H9 (cell line): ENCODE results near the gene DIP2C. TPM values are rescaled to one million over a fixed set of nuclear protein-coding genes. Genes with fewer than 3 reads are reported as not detected.

Experiments
- DNase-seq: peaks from one replicate; pipeline ENCODE4 v3.0.0-alpha.2; 2017
- H2AFZ ChIP-seq: one replicate; pipeline ENCODE4 v1.6.1; 2013; ENCODE audit warnings: mild to moderate bottlenecking, low read length, control low read depth, moderate library complexity
- H2AK5ac ChIP-seq: 2 replicates; pipeline ENCODE4 v1.6.1; 2013; ENCODE audit warnings: low read length, control low read depth, mixed read lengths; ENCODE audit not compliant: insufficient read length
- H2BK120ac ChIP-seq: one replicate; pipeline ENCODE4 v1.6.1; 2013; ENCODE audit warnings: low read depth, mild to moderate bottlenecking, low read length, control low read depth, inconsistent platforms; ENCODE audit not compliant: poor library complexity, severe bottlenecking
- H2BK12ac ChIP-seq: 2 replicates; pipeline ENCODE4 v1.6.1; 2013; ENCODE audit warnings: low read length, control low read depth, mixed read lengths, low read depth; ENCODE audit not compliant: insufficient read length
- H2BK15ac ChIP-seq: 2 replicates; pipeline ENCODE4 v1.6.1; 2013; ENCODE audit warnings: low read depth, low read length, control low read depth
- H2BK20ac ChIP-seq: one replicate; pipeline ENCODE4 v1.6.1; 2013; ENCODE audit warnings: low read depth, mild to moderate bottlenecking, low read length, control low read depth, inconsistent platforms; ENCODE audit not compliant: poor library complexity, severe bottlenecking
- H2BK5ac ChIP-seq: 2 replicates; pipeline ENCODE4 v1.6.1; 2013; ENCODE audit warnings: low read length, control low read depth, mixed read lengths; ENCODE audit not compliant: insufficient read length
- H3K14ac ChIP-seq: 2 replicates; pipeline ENCODE4 v1.6.1; 2013; ENCODE audit warnings: low read length, control low read depth; ENCODE audit not compliant: insufficient read depth
- H3K18ac ChIP-seq: 2 replicates; pipeline ENCODE4 v1.6.1; 2013; ENCODE audit warnings: low read depth, mild to moderate bottlenecking, mixed read lengths, low read length, control low read depth; ENCODE audit not compliant: insufficient read length
- H3K23ac ChIP-seq: 2 replicates; pipeline ENCODE4 v1.6.1; 2013; ENCODE audit warnings: low read length, control low read depth, mixed read lengths, low read depth; ENCODE audit not compliant: insufficient read length
- H3K23me2 ChIP-seq: 2 replicates; pipeline ENCODE4 v1.6.1; 2013; ENCODE audit warnings: low read depth, mild to moderate bottlenecking, mixed read lengths, low read length, control low read depth; ENCODE audit not compliant: insufficient read length, poor library complexity, severe bottlenecking
- H3K27ac ChIP-seq: 2 replicates; pipeline ENCODE4 v1.5.1; 2013; ENCODE audit warnings: low read length, control low read depth, mixed read lengths, low read depth; ENCODE audit not compliant: insufficient read length
- H3K27me3 ChIP-seq: 2 replicates; pipeline ENCODE4 v1.6.1; 2013; ENCODE audit warnings: low read length, control low read depth, inconsistent platforms; ENCODE audit not compliant: insufficient read depth
- H3K4ac ChIP-seq: 2 replicates; pipeline ENCODE4 v1.6.1; 2013; ENCODE audit warnings: low read depth, mild to moderate bottlenecking, control low read depth, inconsistent platforms, low read length, moderate library complexity
- H3K4me1 ChIP-seq: 2 replicates; pipeline ENCODE4 v1.6.1; 2013; ENCODE audit warnings: low read length, control low read depth, inconsistent platforms; ENCODE audit not compliant: insufficient read depth
- H3K4me2 ChIP-seq: 2 replicates; pipeline ENCODE4 v1.6.1; 2013; ENCODE audit warnings: low read length, control low read depth, mixed read lengths; ENCODE audit not compliant: insufficient read length, insufficient read depth
- H3K56ac ChIP-seq: 2 replicates; pipeline ENCODE4 v1.6.1; 2013; ENCODE audit warnings: low read depth, mild to moderate bottlenecking, mixed read lengths, low read length, control low read depth; ENCODE audit not compliant: insufficient read length
- H3K79me1 ChIP-seq: 2 replicates; pipeline ENCODE4 v1.6.1; 2013; ENCODE audit warnings: low read depth, mild to moderate bottlenecking, moderate library complexity, low read length, control low read depth, inconsistent platforms; ENCODE audit not compliant: insufficient read depth, poor library complexity, severe bottlenecking
- H3K79me2 ChIP-seq: 2 replicates; pipeline ENCODE4 v1.6.1; 2013; ENCODE audit warnings: low read length, control low read depth, inconsistent platforms; ENCODE audit not compliant: insufficient read depth
- H3K9ac ChIP-seq: 2 replicates; pipeline ENCODE4 v1.6.1; 2013; ENCODE audit warnings: low read length, control low read depth, mixed read lengths; ENCODE audit not compliant: insufficient read length; ENCODE audit errors: extremely low read depth
- H3K9me3 ChIP-seq: one replicate; pipeline ENCODE4 v1.6.1; 2013; ENCODE audit warnings: low read depth, low read length, inconsistent platforms; ENCODE audit not compliant: control insufficient read depth
- H3T11ph ChIP-seq: one replicate; pipeline ENCODE4 v1.6.1; 2013; ENCODE audit warnings: mild to moderate bottlenecking, low read length, control low read depth, inconsistent platforms
- H4K20me1 ChIP-seq: one replicate; pipeline ENCODE4 v1.6.1; 2013; ENCODE audit not compliant: control insufficient read depth, insufficient read length, insufficient read depth
- H4K5ac ChIP-seq: 2 replicates; pipeline ENCODE4 v1.6.1; 2013; ENCODE audit warnings: low read depth, mild to moderate bottlenecking, mixed read lengths, low read length, control low read depth; ENCODE audit not compliant: insufficient read length
- H4K8ac ChIP-seq: replicated peaks from 2 replicates; pipeline ENCODE4 v1.6.1; 2013; ENCODE audit warnings: low read length, control low read depth, mixed read lengths, low read depth; ENCODE audit not compliant: insufficient read length
- H4K91ac ChIP-seq: 2 replicates; pipeline ENCODE4 v1.6.1; 2013; ENCODE audit warnings: low read depth, mild to moderate bottlenecking, moderate library complexity, mixed read lengths, low read length, control low read depth; ENCODE audit not compliant: insufficient read length
- H3K27ac Mint-ChIP-seq, 3 experiments: 2 replicates in 2 of 3; 3 replicates in 1 of 3; pipeline ENCODE4 v1.8.0; 2020 to 2021; ENCODE audit warnings: mixed read lengths in 3 of 3, mild to moderate bottlenecking in 1 of 3, moderate library complexity in 1 of 3
- H3K27me3 Mint-ChIP-seq: 2 replicates; pipeline ENCODE4 v1.8.0; 2021; ENCODE audit warnings: low read depth, mild to moderate bottlenecking, moderate library complexity, mixed read lengths
- H3K36me3 Mint-ChIP-seq, 3 experiments: 2 replicates in 2 of 3; 3 replicates in 1 of 3; pipeline ENCODE4 v1.8.0; 2020 to 2021; ENCODE audit warnings: low read depth in 3 of 3, mixed read lengths in 3 of 3; ENCODE audit not compliant: insufficient read depth in 1 of 3
- H3K4me1 Mint-ChIP-seq, 2 experiments: 2 replicates each; pipeline ENCODE4 v1.8.0; 2020; ENCODE audit warnings: mixed read lengths in 2 of 2
- H3K4me3 Mint-ChIP-seq, 2 experiments: 2 replicates in 1 of 2; 3 replicates in 1 of 2; pipeline ENCODE4 v1.8.0; 2020 to 2021; ENCODE audit warnings: mild to moderate bottlenecking in 2 of 2, mixed read lengths in 2 of 2, moderate library complexity in 1 of 2
- H3K9me3 Mint-ChIP-seq, 2 experiments: 2 replicates in 1 of 2; 3 replicates in 1 of 2; pipeline ENCODE4 v1.8.0; 2020; ENCODE audit warnings: mild to moderate bottlenecking in 2 of 2, mixed read lengths in 2 of 2, moderate library complexity in 1 of 2
- WGBS: extraction: QIAGEN DNeasy Blood & Tissue Kit; methylation state at CpG from one replicate; pipeline ENCODE4 v1.1.7; 2013; ENCODE audit warnings: missing lambda C conversion rate, low lambda C conversion rate, mixed read lengths; ENCODE audit not compliant: insufficient read length; ENCODE audit errors: extremely low coverage; 5-methylcytosine and 5-hydroxymethylcytosine counted together
- total RNA-seq: library from RNA; stranded (reverse); gene quantifications from 2 replicates; pipeline ENCODE4 v1.2.1, GENCODE V29; 2021
- TF ChIP-seq, protein P1 (sequence below): fragments of 200-600 bp; sonication (generic); conservative IDR thresholded peaks from 3 replicates; pipeline ENCODE4 v1.8.0; 2021; ENCODE audit warnings: antibody characterized with exemption, mild to moderate bottlenecking

DIP2C gene
- total RNA-seq, 1 experiment from 2014 or later = 7.9 TPM

DNA sequence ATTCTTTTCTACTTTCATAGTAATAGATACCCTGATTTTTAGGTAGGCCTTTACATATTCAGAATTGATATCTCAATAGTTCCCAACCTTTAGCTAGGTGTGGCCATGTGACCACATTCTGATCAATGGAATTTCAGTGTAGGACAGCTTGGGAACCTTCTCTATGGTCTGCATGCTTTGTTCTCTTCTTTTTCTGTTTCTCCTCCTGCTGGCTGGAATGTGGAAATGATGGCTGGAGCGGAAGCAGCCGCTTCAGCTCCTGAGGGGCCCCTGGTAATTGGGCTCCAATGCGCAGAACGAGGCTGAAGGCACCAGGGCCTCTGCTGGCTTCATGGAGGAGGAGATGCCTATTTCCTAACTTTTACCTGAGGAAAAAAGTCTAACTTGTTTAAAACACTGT is 401.7 kb downstream of the DIP2C start:
- Histone ChIP-seq H3K79me1 (no peaks in the 10 kb centered on the region), H3K27ac (no peak overlapping the region), H3K79me2 (no peaks in the 10 kb centered on the region), H3K27me3 (no peaks in the 10 kb centered on the region), H3T11ph (no peak overlapping the region), H3K14ac (no peak overlapping the region), H4K8ac (no peak overlapping the region), H3K4me2 (no peak overlapping the region), H4K5ac (no peak overlapping the region), H4K20me1 (no peaks in the 10 kb centered on the region), H3K9ac (no peak overlapping the region), H2BK20ac (no peak overlapping the region), H3K56ac (no peak overlapping the region), H2BK15ac (no peak overlapping the region), H2AFZ (no peak overlapping the region), H2BK12ac (no peak overlapping the region), H3K18ac (no peak overlapping the region), H3K23me2 (no peaks in the 10 kb centered on the region), H3K4me1 (peaks cover 2% of the 10 kb centered on the region; the same call in 1 of the 2 replicates), H2AK5ac (no peak overlapping the region), H2BK120ac (no peak overlapping the region), H2BK5ac (no peak overlapping the region), H3K4ac (no peak overlapping the region), H3K9me3 (no peaks in the 10 kb centered on the region), H3K23ac (no peak overlapping the region), H4K91ac (no peak overlapping the region)
- H3K9me3 Mint-ChIP-seq = no peaks in the 10 kb centered on the region
- TF ChIP-seq, protein P1, sequence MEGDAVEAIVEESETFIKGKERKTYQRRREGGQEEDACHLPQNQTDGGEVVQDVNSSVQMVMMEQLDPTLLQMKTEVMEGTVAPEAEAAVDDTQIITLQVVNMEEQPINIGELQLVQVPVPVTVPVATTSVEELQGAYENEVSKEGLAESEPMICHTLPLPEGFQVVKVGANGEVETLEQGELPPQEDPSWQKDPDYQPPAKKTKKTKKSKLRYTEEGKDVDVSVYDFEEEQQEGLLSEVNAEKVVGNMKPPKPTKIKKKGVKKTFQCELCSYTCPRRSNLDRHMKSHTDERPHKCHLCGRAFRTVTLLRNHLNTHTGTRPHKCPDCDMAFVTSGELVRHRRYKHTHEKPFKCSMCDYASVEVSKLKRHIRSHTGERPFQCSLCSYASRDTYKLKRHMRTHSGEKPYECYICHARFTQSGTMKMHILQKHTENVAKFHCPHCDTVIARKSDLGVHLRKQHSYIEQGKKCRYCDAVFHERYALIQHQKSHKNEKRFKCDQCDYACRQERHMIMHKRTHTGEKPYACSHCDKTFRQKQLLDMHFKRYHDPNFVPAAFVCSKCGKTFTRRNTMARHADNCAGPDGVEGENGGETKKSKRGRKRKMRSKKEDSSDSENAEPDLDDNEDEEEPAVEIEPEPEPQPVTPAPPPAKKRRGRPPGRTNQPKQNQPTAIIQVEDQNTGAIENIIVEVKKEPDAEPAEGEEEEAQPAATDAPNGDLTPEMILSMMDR = peak; percentile 64
- DNase-seq = peak; percentile 71
- WGBS = no CpG with 5 or more reads among the region's 4 CpGs
- H3K27me3 Mint-ChIP-seq = no peaks in the 10 kb centered on the region
- H3K36me3 Mint-ChIP-seq = peaks cover 5 to 17% (median 8%) of the 10 kb centered on the region in 3 experiments; a peak in 6 of 7 replicates
- no peak overlapping the region for H3K4me3 Mint-ChIP-seq
- H3K27ac Mint-ChIP-seq = 0 out of 7 replicates have a peak overlapping the region, but pooled peaks of 1 of the 3 experiments have one; percentile 52
- H3K4me1 Mint-ChIP-seq = peaks cover 13 to 19% of the 10 kb centered on the region in 2 experiments
